Activated gamma-delta T cell treated with anti-CD3 and anti-CD28 coated beads, Interleukin-2, amount 50 U/mL, for 16 hours (primary cell): ENCODE data around the gene YWHAH.

ENCODE experiments used
- DNase-seq: peaks from one replicate; pipeline ENCODE4 v3.0.0-alpha.2; 2020; ENCODE audit warnings: low read depth

YWHAH gene

GRCh38 chr22:31943978-31944699 is at the start of gene YWHAH:
TSS of gene YWHAH (plus strand) at chr22:31944535. CDS start at chr22:31944734, 199 bp downstream.
- peak; percentile 83 for DNase-seq

- DNase-seq = no peak
Measured at GRCh38 chr22:31895411-31896123, 48.8 kb upstream of the YWHAH start.

GRCh38 chr22:31896472-31896871 is 47.9 kb upstream of the YWHAH start:
- no peak for DNase-seq

GRCh38 chr22:31897842-31898805 is 46.2 kb upstream of the YWHAH start:
- no peak for DNase-seq

GRCh38 chr22:31898926-31899325 is 45.4 kb upstream of the YWHAH start:
- no peak for DNase-seq

GRCh38 chr22:31899669-31900068 is 44.7 kb upstream of the YWHAH start:
- DNase-seq = no peak

- no peak for DNase-seq
Measured at GRCh38 chr22:31901388-31902137, 42.8 kb upstream of the YWHAH start.

- no peak for DNase-seq
Measured at GRCh38 chr22:31904651-31905050, 39.7 kb upstream of the YWHAH start.

- DNase-seq = no peak
Measured at GRCh38 chr22:31905356-31905755, 39.0 kb upstream of the YWHAH start.

GRCh38 chr22:31906086-31906485 is 38.2 kb upstream of the YWHAH start:
- DNase-seq = no peak

- DNase-seq = no peak
Measured at GRCh38 chr22:31906569-31906968, 37.8 kb upstream of the YWHAH start.

GRCh38 chr22:31909977-31910376 is 34.4 kb upstream of the YWHAH start:
- no peak for DNase-seq

GRCh38 chr22:31911565-31912406 is 32.5 kb upstream of the YWHAH start:
- DNase-seq = no peak

GRCh38 chr22:31912407-31912743 is 32.0 kb upstream of the YWHAH start:
- no peak for DNase-seq

- DNase-seq = no peak
Measured at GRCh38 chr22:31915586-31915985, 28.7 kb upstream of the YWHAH start.

GRCh38 chr22:31917227-31917921 is 27.0 kb upstream of the YWHAH start:
- no peak for DNase-seq

- no peak for DNase-seq
Measured at GRCh38 chr22:31919730-31920129, 24.6 kb upstream of the YWHAH start.

GRCh38 chr22:31920306-31920705 is 24.0 kb upstream of the YWHAH start:
- no peak for DNase-seq

GRCh38 chr22:31921106-31921505 is 23.2 kb upstream of the YWHAH start:
- DNase-seq = no peak

GRCh38 chr22:31922534-31922933 is 21.8 kb upstream of the YWHAH start:
- DNase-seq = no peak
